SK-N-MC (cell line): ENCODE results near the gene THY1.

Experiments
- DNase-seq: peaks from one replicate; pipeline ENCODE4 v3.0.0-alpha.2; 2011; ENCODE audit warnings: low read depth, low spot score
- H3K27ac ChIP-seq: fragments of 200-600 bp; sonication (generic); 2 replicates; pipeline ENCODE4 v1.5.1; 2016; ENCODE audit warnings: mixed run types
- H3K36me3 ChIP-seq: fragments of 200-600 bp; sonication (generic); 2 replicates; pipeline ENCODE4 v1.6.1; 2017; ENCODE audit warnings: antibody characterized with exemption, low read length, mixed read lengths; ENCODE audit not compliant: insufficient read depth
- H3K4me3 ChIP-seq: fragments of 200-600 bp; sonication (generic); 2 replicates; pipeline ENCODE4 v1.5.1; 2016
- H3K9ac ChIP-seq: fragments of 200-600 bp; sonication (generic); 2 replicates; pipeline ENCODE4 v1.8.0; 2017; ENCODE audit warnings: mixed run types, mixed read lengths; ENCODE audit not compliant: insufficient read length
- H3K9me3 ChIP-seq: fragments of 200-600 bp; sonication (generic); 2 replicates; pipeline ENCODE4 v1.6.1; 2017; ENCODE audit warnings: low read depth, mild to moderate bottlenecking, antibody characterized with exemption, low read length, moderate library complexity, mixed read lengths
- EZH2 ChIP-seq: fragments of 200-600 bp; sonication (generic); IDR thresholded peaks from one replicate; pipeline ENCODE4 v1.6.1; 2017; ENCODE audit warnings: antibody characterized with exemption
- FOXP2 ChIP-seq: optimal IDR thresholded peaks from 2 replicates; pipeline ENCODE3; 2011; ENCODE audit warnings: mild to moderate bottlenecking, moderate library complexity; ENCODE audit not compliant: insufficient read depth; ENCODE audit errors: extremely low read length, control extremely low read depth
- POLR2AphosphoS5 ChIP-seq: IDR thresholded peaks from 2 replicates; pipeline ENCODE4 v1.6.1; 2012; ENCODE audit warnings: mild to moderate bottlenecking, low read depth, low read length, borderline replicate concordance

The THY1 gene

DNA sequence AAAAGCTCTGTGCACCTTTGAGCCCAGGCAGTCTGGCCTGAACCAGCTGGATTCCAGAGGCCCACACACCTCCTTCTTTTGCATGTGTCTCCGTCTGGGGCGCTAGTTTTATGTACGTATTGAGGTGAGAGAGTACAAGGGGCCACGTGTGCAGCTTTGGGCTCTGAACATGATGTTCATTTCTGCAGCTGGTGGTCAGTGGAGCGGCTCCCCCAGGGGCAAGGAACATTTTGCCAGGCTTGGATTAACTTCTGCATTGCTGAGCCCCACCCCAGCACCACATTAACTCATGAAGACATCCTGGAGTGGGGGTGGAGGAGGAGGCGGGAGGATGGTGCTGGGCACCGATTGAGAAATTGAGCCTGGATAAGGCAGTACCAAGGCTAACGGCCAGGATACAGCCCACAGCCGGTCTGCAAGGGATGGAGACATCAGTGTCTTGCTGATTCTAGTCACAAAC, 55.3 kb downstream of the THY1 start:
- TF ChIP-seq POLR2AphosphoS5 (no peak), EZH2 (no peak), FOXP2 (no peak)
- H3K27ac ChIP-seq: no peak overlapping the region
- H3K9me3 ChIP-seq: no peaks in the 10 kb centered on the region
- H3K4me3 ChIP-seq: no peak overlapping the region
- no peaks in the 10 kb centered on the region for H3K36me3 ChIP-seq
- DNase-seq: no peak
- H3K9ac ChIP-seq: no peak overlapping the region
